Natural killer cell (primary cell): ENCODE measurements around the gene ILDR2. TPM values are rescaled to one million over a fixed set of nuclear protein-coding genes. Genes with fewer than 3 reads are reported as not detected.
"Not testable (repeated sequence)": the region's sequence is repeated elsewhere in the genome, so short reads cannot be mapped to it uniquely, and the experiment has no call there.

Experiments
- ATAC-seq, 3 donors: fragments of 150-1000 bp in 2 of 3; fragments of 200-7000 bp in 1 of 3; cut with Tn5 transposase; 1 replicate in 1 of 3; 2 replicates in 2 of 3; pipeline ENCODE4 v1.10.0; 2021; ENCODE audit warnings: mild to moderate bottlenecking in 2 of 3, moderate library complexity in 2 of 3
- DNase-seq, 2 donors: peaks; one replicate each; pipeline versions ENCODE4 v3.0.0 to v3.0.0-alpha.2; 2013 to 2021; ENCODE audit warnings: mixed read lengths in 1 of 2
- H3K27ac ChIP-seq: one replicate; pipeline ENCODE4 v1.5.1; 2013; ENCODE audit warnings: mild to moderate bottlenecking, low read length
- H3K27me3 ChIP-seq: one replicate; pipeline ENCODE4 v1.6.1; 2013; ENCODE audit warnings: low read length; ENCODE audit not compliant: control insufficient read depth, insufficient read depth
- H3K36me3 ChIP-seq: one replicate; pipeline ENCODE4 v1.6.1; 2013; ENCODE audit warnings: low read length; ENCODE audit not compliant: control insufficient read depth, insufficient read depth
- H3K4me1 ChIP-seq: one replicate; pipeline ENCODE4 v1.6.1; 2013; ENCODE audit warnings: low read length; ENCODE audit not compliant: control insufficient read depth, insufficient read depth
- H3K4me3 ChIP-seq: one replicate; pipeline ENCODE4 v1.5.1; 2013; ENCODE audit warnings: low read length
- H3K9me3 ChIP-seq: one replicate; pipeline ENCODE4 v1.6.1; 2013; ENCODE audit warnings: low read length; ENCODE audit not compliant: control insufficient read depth, insufficient read depth
- H3K27ac Mint-ChIP-seq, 2 donors: one replicate each; pipeline ENCODE4 v1.8.0; 2022; ENCODE audit warnings: mild to moderate bottlenecking in 2 of 2, mixed read lengths in 2 of 2, moderate library complexity in 1 of 2
- H3K27me3 Mint-ChIP-seq, 2 donors: one replicate each; pipeline ENCODE4 v1.8.0; 2022; ENCODE audit warnings: low read depth in 2 of 2, mixed read lengths in 2 of 2
- H3K36me3 Mint-ChIP-seq: one replicate; pipeline ENCODE4 v1.8.0; 2022; ENCODE audit warnings: mixed read lengths
- H3K4me1 Mint-ChIP-seq, 2 donors: one replicate each; pipeline ENCODE4 v1.8.0; 2022; ENCODE audit warnings: mixed read lengths in 2 of 2
- H3K4me3 Mint-ChIP-seq: one replicate; pipeline ENCODE4 v1.8.0; 2022; ENCODE audit warnings: mild to moderate bottlenecking, moderate library complexity, mixed read lengths
- H3K9me3 Mint-ChIP-seq, 2 donors: one replicate each; pipeline ENCODE4 v1.8.0; 2022; ENCODE audit warnings: mixed read lengths in 2 of 2
- WGBS: methylation state at CpG from one replicate; pipeline ENCODE4 v1.1.7; 2013; ENCODE audit warnings: missing lambda C conversion rate; ENCODE audit not compliant: insufficient coverage; 5-methylcytosine and 5-hydroxymethylcytosine counted together
- intact Hi-C: fragments of 100-400 bp; cut with micrococcal nuclease; formaldehyde crosslinking; loops from one replicate; pipeline ENCODE4 v1.14.2; 2022
- total RNA-seq, 4 donors: library from RNA; stranded (reverse); fragments of 120-200 nt in 1 of 4; gene quantifications; one replicate each; pipeline versions ENCODE4 v1.2.3 to v1.2.4, GENCODE V29; 2013 to 2022
- TF ChIP-seq, protein P1 (sequence below): fragments of 200-600 bp; IDR thresholded peaks from one replicate; pipeline ENCODE4 v1.8.0; 2022; ENCODE audit warnings: antibody characterized with exemption

Gene ILDR2
- total RNA-seq, 3 donors from 2014 or later (not counting 1 experiment from before 2014, with no cell fraction given), result 2.4 to 4.3 (median 2.8) TPM

DNA sequence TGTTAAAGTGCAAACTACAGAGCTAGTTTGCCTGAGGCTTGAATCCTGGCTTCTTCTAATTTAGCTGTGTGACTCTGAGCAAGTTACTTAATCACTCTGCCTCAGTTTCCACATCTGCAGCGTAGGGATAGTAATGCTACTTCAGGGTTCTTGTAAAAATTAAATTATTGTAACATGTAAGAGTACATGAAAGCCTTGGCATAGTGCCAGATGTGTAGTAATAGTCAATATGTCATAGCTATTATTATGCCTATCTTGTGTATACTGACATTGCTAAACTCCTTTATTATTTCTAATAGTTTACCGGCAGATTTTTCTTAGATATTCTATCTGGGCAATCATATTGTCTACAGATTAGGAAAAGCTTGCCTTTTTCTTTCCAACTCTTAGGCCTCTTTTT lies 92.4 kb downstream of the ILDR2 start:
- Mint-ChIP-seq H3K27me3 (peaks cover 8 to 15% of the 10 kb centered on the region in 2 donors), H3K9me3 (no peaks in the 10 kb centered on the region), H3K36me3 (no peaks in the 10 kb centered on the region), H3K4me3 (no peak overlapping the region), H3K27ac (no peak overlapping the region), H3K4me1 (peaks cover 22 to 26% of the 10 kb centered on the region in 2 donors)
- H3K9me3 ChIP-seq, result no peaks in the 10 kb centered on the region
- no peak overlapping the region for H3K27ac ChIP-seq
- ATAC-seq (no peak), DNase-seq (no peak)
- H3K27me3 ChIP-seq, result peaks cover 7% of the 10 kb centered on the region
- TF ChIP-seq, protein P1, sequence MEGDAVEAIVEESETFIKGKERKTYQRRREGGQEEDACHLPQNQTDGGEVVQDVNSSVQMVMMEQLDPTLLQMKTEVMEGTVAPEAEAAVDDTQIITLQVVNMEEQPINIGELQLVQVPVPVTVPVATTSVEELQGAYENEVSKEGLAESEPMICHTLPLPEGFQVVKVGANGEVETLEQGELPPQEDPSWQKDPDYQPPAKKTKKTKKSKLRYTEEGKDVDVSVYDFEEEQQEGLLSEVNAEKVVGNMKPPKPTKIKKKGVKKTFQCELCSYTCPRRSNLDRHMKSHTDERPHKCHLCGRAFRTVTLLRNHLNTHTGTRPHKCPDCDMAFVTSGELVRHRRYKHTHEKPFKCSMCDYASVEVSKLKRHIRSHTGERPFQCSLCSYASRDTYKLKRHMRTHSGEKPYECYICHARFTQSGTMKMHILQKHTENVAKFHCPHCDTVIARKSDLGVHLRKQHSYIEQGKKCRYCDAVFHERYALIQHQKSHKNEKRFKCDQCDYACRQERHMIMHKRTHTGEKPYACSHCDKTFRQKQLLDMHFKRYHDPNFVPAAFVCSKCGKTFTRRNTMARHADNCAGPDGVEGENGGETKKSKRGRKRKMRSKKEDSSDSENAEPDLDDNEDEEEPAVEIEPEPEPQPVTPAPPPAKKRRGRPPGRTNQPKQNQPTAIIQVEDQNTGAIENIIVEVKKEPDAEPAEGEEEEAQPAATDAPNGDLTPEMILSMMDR, result no peak
- no peaks in the 10 kb centered on the region for H3K36me3 ChIP-seq
- intact Hi-C loops, result no loop called here
- no peak overlapping the region for H3K4me3 ChIP-seq
- H3K4me1 ChIP-seq, result peaks cover 16% of the 10 kb centered on the region
- WGBS, result no CpG with 5 or more reads among the region's 2 CpGs

DNA sequence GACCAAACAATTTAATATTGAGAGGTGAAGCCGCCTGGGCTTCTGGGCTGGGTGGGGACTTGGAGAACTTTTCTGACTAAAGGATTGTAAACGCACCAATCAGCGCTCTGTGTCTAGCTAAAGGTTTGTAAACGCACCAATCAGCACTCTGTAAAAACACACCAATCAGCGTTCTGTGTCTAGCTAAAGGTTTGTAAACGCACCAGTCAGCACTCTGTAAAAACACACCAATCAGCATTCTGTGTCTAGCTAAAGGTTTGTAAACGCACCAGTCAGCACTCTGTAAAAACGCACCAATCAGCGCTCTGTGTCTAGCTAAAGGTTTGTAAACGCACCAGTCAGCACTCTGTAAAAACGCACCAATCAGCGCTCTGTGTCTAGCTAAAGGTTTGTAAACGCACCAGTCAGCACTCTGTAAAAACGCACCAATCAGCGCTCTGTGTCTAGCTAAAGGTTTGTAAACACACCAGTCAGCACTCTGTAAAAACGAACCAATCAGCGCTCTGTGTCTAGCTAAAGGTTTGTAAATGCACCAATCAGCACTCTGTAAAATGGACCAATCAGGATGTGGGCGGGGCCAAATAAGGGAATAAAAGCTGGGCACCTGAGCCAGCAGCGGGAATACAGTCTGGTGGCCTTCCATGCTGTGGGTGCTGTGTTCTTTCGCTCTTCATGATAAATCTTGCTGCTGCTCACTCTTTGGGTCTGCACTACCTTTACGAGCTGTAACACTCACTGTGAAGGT lies 97.0 kb downstream of the ILDR2 start:
- H3K4me3 ChIP-seq, ATAC-seq, H3K36me3 ChIP-seq, DNase-seq, H3K27me3 ChIP-seq, H3K27me3 Mint-ChIP-seq, H3K27ac Mint-ChIP-seq, H3K9me3 Mint-ChIP-seq, H3K4me3 Mint-ChIP-seq, H3K27ac ChIP-seq, H3K36me3 Mint-ChIP-seq, H3K9me3 ChIP-seq: not testable (repeated sequence)
- WGBS, result 99% methylated on average over 13 of the region's 21 CpGs
- intact Hi-C loops, result loop anchor here (5.0 kb wide), 1 partner anchor 1059 kb away; the partner anchor contains the start of genes DCAF6 and MPC2
- peaks cover 21 to 23% of the 10 kb centered on the region in 2 donors for H3K4me1 Mint-ChIP-seq
- H3K4me1 ChIP-seq, result peaks cover 13% of the 10 kb centered on the region

DNA sequence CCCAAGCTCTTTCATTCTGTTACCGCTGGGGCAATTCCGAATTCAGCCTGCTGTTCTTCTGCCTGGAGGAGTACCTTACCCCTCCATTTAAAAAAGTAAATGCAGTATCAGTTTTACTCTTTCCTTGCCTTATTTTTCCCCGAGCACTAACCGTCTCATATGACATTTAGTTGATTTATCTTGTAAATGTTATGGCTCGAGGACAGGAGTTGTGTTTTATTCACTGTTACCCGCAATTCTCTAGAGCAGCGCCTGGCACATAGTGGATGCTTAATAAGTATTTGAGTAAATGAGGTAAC lies 98.9 kb downstream of the ILDR2 start:
- Mint-ChIP-seq H3K27ac (peak overlapping the region; percentile 91 to 93), H3K4me3 (peak overlapping the region; percentile 99), H3K9me3 (no peaks in the 10 kb centered on the region), H3K27me3 (peaks cover 0 to 6% of the 10 kb centered on the region in 2 donors), H3K36me3 (no peaks in the 10 kb centered on the region), H3K4me1 (peaks cover 23 to 35% of the 10 kb centered on the region in 2 donors)
- intact Hi-C loops, result loop anchor here (2.0 to 5.0 kb wide), 2 partner anchors 344 to 1061 kb away; partner anchors contain the start of genes DCAF6, MPC2 and POU2F1
- peaks cover 13% of the 10 kb centered on the region for H3K4me1 ChIP-seq
- no peaks in the 10 kb centered on the region for H3K9me3 ChIP-seq
- ATAC-seq (no peak), DNase-seq (no peak)
- H3K27ac ChIP-seq, result peak overlapping the region; percentile 32
- TF ChIP-seq, protein P1, result no peak
- H3K27me3 ChIP-seq, result no peaks in the 10 kb centered on the region
- H3K36me3 ChIP-seq, result no peaks in the 10 kb centered on the region
- peak overlapping the region; percentile 60 for H3K4me3 ChIP-seq
- WGBS, result 0% methylated on average over 5 of the region's 7 CpGs

DNA sequence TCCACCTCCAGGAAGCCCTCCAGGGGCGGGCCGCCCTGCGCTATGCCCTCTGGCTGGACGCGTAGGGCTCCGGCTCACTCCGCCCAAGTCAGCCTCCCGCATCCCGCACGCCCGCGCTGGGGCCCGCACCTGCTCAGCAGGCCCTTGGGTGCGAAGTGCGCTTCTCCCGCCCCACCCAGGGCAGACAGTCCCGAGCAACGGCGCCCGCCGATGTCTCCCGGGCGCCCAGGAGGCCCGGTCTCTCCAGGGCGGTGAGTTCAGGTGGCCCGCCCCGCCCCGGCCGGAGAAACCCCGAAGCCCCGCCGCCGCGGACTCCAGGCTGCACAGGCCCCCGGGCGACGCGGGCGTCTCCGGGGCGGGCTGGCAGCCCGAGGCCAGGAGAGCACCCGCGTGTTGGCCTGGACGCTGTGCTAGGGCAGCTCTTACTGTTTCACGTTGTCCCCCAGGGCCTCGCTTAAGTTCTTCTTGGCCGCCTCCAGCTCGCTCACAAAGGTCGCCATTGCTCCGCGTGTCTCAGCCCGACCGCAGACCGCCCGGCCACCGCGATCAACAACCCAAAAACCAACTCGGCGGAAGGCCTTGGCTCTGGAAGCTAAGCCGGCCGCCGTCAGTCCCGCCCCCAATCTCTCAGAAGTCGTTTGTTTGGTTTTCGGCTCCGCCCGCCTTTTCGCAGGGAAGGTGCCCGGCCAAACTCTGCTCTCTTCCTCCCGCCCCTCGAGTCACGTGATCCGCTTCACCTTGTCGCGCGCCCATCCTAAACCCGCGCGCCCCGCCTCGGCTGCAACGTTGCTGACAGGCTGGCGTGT lies 99.4 kb downstream of the ILDR2 start, which contains the start of gene TADA1:
TSS of gene TADA1 (minus strand) at position 531 of the 806 bp plus-strand sequence. CDS start at position 500, 31 bp downstream.
- TF ChIP-seq, protein P1, result no peak
- ATAC-seq, result peak; percentile 89 to 94 (median 91)

More for the DNA sequence above, 99.4 kb downstream of the ILDR2 start, which contains the start of gene TADA1:
- peak within 1 kb of the TSS; percentile 73 for H3K27ac ChIP-seq
- under 1% methylated on average over 84 of the region's 84 CpGs for WGBS
- H3K4me3 Mint-ChIP-seq, result peak within 1 kb of the TSS; percentile 99
- H3K9me3 ChIP-seq, result no peaks in the 10 kb centered on the region
- no peaks in the 10 kb centered on the region for H3K9me3 Mint-ChIP-seq
- DNase-seq, result peak; percentile 93 to 99
- H3K27me3 Mint-ChIP-seq, result peaks cover 0 to 6% of the 10 kb centered on the region in 2 donors
- no peaks in the 10 kb centered on the region for H3K36me3 Mint-ChIP-seq
- peaks cover 13% of the 10 kb centered on the region for H3K4me1 ChIP-seq
- H3K4me3 ChIP-seq, result peak within 1 kb of the TSS; percentile 60
- intact Hi-C loops, result loop anchor here (2.0 to 5.0 kb wide), 2 partner anchors 345 to 1061 kb away; partner anchors contain the start of genes DCAF6, MPC2 and POU2F1
- no peaks in the 10 kb centered on the region for H3K27me3 ChIP-seq
- H3K36me3 ChIP-seq, result no peaks in the 10 kb centered on the region
- H3K4me1 Mint-ChIP-seq, result peaks cover 23 to 35% of the 10 kb centered on the region in 2 donors
- peak within 1 kb of the TSS; percentile 91 to 93 for H3K27ac Mint-ChIP-seq
